ENCODE measurements around the gene PLAGL1.

Gene PLAGL1

GRCh38 chr6:143900358-143900757 is 107.7 kb downstream of the PLAGL1 start:
- H3K4me3 Mint-ChIP-seq, result no peak overlapping the region
- no peaks in the 10 kb centered on the region for H3K36me3 Mint-ChIP-seq
- H3K27ac Mint-ChIP-seq, result no peak overlapping the region
- DNase-seq (ENCODE audit: low spot score in 2 of 2) (no peak), ATAC-seq (no peak)
- no peaks in the 10 kb centered on the region for H3K9me3 Mint-ChIP-seq
- H3K4me1 Mint-ChIP-seq, result peaks cover 9% of the 10 kb centered on the region

- no peak overlapping the region for H3K27ac Mint-ChIP-seq
- DNase-seq (ENCODE audit: low spot score in 2 of 2) (no peak), ATAC-seq (no peak)
- no peaks in the 10 kb centered on the region for H3K4me1 Mint-ChIP-seq
- H3K4me3 Mint-ChIP-seq, result no peak overlapping the region
- no peaks in the 10 kb centered on the region for H3K9me3 Mint-ChIP-seq
- no peaks in the 10 kb centered on the region for H3K36me3 Mint-ChIP-seq
These were observed 111.8 kb downstream of the PLAGL1 start for GRCh38 chr6:143896126-143896860.

GRCh38 chr6:143894655-143895054 is 113.4 kb downstream of the PLAGL1 start:
- no peak for DNase-seq (ENCODE audit: low spot score in 2 of 2)
- H3K4me3 Mint-ChIP-seq, result no peak overlapping the region
- H3K4me1 Mint-ChIP-seq, result no peaks in the 10 kb centered on the region

More at GRCh38 chr6:143894655-143895054, 113.4 kb downstream of the PLAGL1 start:
- Mint-ChIP-seq H3K27ac (no peak overlapping the region), H3K9me3 (no peaks in the 10 kb centered on the region), H3K36me3 (no peaks in the 10 kb centered on the region)
- ATAC-seq, result no peak

Measured in stimulated activated effector memory CD8-positive, alpha-beta T cell treated with anti-CD3 and anti-CD28 coated beads, Interleukin-12 subunit alpha, Interleukin-12 subunit beta, amount 100 ng/mL, for 72 hours (primary cell).